NCI-H226 (cell line): Measurements from ENCODE around the gene APOM.

Experiments
- DNase-seq: peaks from one replicate; pipeline ENCODE4 v3.0.0-alpha.2; 2015

Gene APOM

DNA sequence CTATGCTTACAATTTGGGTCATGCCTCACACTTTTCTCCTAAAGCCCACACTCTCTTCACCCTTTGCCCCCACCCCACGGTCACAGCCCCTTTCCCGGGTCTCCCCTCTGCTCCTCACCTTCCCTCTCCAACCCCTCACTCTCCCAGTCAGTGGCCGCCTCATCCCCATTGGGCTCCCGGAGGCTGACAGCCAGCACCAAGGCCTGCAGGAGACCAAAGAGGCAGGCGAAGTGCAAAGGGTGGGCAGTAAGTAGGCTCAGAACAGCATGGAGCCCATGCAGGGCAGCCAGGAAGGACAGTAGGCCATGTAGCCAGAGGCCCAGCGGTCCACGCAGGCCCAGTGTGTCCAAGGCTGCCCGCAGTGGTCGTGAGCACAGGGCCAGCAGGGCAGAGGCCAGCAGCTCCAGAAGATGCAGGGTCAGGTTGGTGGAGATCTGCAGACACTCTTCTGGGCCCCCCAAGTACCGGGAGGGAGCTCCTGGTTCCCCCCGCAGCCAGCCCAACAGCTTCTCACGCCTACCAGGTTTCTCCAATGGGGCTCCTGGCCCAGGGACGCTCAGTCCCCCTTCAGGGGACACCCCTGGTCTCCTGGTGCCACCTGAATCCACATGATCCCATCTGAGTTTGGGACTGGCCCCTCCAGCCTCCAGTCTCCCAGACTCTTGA lies 3.4 kb downstream of the APOM start:
- DNase-seq: no peak

DNA sequence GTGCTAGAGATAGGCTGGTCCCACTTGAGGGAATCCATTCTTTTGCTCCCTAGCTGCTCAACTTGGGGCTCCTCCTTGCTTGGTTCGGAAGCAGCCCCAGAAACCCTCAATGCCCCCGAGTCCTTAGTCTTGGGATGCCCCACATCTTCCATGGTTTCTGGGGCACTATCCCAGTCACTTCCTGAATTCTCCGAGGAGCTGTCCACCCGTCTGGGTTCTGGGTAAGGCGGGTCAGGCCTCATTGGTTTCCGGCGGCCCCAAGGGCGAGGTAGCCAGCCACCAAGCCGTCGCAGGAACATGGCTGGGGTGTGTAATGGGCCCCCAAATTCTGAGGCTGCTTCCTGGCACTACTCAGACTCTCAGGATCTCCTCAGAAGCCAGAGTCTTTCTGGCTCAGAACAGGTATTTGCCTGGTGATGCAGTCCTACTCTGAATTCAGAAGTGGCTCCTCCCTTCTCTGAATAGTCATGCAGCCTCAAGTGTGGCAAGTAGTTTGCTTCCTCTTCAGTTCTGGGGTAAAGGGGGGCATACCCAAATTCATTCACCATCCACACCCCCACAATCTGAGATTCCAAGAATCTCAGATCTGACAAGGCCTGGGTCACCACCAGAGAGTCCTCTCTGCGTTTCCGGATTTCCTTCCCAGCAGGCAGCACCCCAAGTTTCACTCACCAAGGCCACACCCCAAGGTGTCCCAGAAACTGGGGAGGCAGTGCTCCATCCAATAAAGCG lies 4.1 kb downstream of the APOM start:
- DNase-seq: no peak

DNA sequence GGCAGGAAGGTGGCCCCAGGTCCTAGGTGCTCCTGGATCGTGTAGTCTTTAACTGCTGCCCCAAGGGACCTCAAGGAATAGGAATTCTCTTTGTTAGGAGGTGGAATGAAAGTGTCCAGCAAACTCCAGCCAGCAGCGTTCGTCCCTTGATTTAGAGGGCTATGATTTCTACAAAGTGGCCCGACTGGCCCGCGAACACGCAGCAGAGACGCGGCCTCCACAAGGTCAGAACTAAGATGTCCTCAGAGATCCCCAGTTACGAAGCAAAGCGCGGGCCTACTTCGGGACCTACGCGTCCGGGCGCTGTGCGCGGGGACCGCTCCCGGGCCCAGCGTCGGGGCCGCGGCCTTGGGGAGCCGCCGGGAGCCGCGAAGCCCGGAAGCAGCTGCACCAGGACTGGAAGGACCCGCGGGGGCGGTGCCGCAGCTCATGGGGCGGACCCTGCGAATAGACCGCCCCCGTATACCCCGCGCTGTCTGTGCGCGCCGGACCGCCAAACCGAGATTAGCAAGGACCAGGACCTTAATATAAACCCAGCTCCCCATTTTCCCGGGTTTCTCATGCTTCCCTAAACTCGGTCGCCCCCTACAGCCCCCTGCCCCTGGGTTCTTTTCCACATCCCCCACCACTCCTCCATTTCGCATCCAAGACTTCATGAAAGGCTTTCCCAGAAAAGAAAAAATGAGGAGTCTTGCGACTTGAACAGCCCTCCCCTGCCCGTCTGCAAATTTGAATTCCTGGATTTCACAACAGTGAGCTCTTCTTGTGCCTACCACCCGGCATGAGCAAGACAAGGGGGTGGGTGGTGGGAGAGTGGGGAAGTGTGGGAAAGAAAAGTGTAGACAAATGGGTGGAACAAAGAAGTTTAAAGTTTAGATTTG lies 4.9 kb downstream of the APOM start, which contains the start of gene C6orf47:
Gene C6orf47 (minus strand): TSS at position 398 of the 881 bp plus-strand sequence. CDS start 831 bp downstream, outside the sequence.
- DNase-seq: peak; percentile 69

DNA sequence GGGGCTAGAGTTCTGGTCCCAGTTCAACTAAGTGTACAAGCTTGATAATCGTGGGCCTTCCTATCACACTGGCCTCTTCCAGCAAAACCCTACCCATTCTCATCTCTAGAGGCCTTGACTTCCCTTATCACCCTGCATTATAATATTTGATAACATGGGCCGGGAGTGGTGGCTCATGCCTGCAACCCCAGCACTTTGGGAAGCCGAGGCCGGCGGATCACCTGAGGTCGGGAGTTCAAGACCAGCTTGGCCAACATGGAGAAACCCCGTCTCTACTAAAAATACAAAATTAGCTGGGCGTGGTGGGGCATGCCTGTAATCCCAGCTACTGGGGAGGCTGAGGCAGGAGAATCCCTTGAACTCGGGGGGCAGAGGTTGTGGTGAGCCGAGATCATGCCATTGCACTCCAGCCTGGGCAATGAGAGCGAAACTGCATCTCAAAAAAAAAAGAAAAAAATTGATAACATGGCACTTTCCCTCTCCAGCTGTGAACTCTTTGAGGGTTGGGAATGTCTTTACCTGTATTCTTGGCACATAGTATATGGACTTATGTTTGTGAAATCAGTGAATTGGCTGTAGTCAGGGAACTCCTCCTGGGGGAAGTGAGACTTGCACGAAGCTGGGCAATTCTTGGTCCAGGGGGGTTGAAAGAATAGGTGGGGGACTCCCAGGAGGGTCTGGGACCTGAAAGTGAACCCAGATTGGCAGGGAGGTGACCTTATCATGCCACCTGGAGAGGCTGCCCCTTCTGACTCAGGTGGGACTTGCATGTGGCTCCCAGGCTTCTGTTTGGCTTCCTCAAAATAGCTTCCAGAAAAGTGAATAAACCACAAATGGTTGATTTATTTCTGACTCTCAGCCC lies 5.8 kb downstream of the APOM start:
- no peak for DNase-seq

DNA sequence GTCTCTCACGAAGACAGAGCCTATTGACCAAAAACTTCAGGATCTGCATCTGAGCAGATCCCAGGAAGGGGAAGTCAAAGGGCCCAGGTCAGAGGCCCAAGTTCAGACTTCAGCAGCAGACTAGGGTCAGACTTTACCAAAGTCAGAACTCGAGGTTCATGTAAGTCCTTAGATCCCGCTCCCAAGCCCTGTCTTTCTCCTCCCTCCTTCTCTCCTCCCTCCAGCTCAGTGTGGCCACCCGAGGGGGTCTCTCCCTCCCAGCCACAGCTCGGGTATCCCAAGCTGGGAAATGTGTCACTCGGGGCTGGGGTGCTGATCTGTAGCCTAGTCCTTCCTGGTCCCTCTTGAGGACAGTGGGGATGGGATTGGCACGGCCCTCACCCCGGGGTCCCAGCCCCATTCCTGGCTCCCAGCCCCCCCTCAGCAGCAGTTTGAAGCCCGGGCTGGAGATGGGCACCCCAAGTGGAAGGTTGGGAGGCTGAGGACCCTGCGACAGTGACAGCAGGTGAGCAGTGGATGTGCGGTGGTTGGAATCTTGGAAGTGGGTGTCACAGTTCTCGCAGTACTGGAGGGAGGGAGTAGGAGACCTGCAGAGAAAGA lies 6.5 kb downstream of the APOM start:
- no peak for DNase-seq

DNA sequence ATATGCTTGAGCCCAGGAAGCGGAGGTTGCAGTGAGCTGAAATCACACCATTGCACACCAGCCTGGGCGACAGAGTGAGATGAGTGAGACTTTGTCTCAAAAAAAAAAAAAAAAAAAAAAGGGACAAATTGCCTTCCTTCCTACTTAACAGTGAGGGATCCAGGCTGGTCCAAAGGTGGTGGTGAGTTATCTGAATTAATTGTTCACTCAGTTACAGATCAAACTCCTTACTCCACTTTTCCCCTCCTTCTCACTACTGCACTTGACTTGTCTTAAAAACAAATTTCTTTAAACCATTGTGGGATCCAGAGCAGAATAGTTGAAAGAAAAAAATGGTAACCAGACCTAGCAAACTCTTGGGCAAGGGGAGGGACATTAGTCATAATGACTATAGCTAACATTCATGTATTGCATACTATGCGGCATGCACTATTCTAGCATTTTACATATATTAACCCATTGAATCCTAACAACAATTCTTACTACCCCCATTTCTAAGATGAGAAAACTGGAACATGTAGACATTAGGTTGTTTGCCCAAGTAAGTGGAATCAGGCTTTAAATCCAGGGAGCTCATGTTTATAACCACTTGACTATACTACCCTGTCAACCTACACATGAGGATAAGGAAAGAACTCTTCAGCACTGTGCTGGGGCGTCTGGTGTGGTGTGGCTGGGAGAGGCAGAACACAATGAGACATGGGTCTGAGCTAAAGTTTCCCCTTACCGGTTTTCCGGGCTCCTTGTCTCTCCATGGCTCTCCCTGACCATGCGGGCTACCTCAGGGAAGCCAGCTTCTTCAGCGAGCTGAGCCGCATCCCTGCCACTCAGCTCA lies 7.6 kb downstream of the APOM start:
- DNase-seq: no peak

DNA sequence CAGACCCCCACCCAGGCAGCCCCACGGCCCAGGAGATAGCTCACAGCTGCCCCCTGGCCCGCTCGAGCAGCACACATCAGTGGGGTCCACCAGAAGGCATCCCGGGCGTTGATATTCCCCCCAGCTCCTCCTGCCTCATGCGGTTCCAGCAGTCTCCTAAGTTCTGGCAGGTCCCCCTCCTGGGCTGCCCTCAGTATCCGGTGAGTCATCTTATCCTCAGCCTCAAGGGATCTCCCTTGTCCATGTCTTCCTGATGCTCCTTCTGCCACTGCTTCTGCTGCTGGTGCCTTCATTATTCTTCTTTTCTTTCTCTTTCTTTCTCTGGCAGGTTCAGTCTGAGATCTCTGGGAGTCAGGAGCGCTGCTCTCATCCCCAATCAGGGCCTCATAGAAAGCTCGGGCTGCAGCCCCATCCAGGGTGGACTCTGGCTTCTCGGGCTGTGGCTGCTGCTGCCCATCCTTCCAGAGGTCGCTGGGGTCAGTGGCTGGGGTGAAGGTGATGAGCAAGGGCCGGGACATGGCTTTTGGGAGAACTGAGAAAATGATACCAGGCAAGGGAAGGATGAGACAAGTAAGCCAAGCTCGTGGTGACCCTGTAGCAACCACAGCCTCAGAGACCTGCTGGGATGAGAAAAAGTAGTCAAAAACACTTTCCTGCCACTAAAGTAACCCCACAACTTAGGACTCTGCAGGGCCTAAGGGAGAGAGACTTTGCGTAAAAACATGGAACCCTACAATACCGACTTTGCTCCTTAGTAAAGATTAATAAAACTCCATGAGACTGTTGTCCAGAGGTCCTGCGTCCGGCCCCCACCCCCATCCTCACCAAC lies 8.5 kb downstream of the APOM start:
- peak; percentile 58 for DNase-seq

DNA sequence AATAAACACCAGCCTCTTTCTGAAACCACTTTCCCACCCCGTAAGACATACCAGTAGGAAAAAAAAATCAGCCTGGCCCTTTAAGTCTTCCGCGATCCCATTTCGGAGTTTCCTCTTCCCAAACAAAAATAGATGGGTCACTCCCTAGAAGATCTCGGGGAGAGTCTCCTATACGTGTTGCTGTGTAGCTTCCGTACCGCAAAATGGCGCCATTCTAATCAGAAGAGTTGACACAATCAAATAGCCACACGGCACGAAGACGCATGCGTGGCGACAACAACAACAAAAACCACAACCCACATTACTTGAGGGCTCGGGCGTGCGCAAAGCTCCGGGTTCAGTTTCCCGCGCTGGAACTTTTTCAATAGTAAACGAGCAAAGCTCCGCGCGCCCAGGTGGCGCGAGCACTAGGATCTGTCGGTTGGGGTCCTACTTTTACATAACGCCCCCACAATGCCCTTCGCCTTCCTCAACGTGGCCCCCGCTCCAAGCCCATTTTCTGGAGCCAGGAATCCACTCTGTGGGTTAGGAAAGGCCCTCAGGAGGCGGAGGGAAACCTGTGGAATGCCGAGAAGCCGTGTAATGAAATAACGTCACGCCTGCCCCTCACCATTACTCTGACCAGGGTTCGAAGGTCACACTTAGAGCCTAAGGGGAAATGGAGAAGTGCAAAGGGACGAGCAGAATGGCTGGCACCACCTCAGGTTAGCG lies 9.3 kb downstream of the APOM start, which contains the start of gene GPANK1:
Gene GPANK1 (minus strand): TSS at position 208 of the 711 bp plus-strand sequence. CDS start 519 bp downstream, outside the sequence.
- DNase-seq: peak; percentile 90

DNA sequence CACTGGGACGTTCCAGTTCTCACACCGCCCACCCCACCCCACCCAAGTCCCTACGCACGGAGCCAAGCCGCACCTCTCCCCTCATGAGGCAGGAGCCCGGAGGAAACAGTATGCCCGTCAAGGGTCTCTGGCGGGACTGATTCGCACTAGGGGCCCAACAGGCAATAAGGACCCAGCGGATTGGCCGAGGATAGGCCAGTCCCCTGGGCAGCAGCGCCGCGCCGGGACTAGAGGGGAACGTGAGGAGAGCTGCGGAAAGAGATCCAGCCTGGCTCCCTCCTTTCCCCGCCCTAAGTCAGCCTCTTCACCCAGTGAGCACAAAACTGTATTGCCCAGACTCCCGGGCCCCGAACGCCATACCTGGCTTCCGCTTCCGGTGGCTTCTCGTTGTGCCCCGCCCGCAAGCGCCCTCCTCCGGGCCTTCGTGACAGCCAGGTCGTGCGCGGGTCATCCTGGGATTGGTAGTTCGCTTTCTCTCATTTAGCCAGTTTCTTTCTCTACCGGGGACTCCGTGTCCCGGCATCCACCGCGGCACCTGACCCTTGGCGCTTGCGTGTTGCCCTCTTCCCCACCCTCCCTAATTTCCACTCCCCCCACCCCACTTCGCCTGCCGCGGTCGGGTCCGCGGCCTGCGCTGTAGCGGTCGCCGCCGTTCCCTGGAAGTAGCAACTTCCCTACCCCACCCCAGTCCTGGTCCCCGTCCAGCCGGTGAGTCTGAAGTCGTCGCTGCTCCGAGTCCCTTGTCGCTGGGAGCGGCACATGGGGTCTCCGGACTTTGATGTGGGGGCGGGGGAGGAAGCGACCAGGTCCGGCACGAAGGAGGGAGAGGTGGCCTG lies 10.0 kb downstream of the APOM start, which contains the start of gene CSNK2B:
Gene CSNK2B (plus strand): TSS at position 580 of the 836 bp plus-strand sequence. CDS start 752 bp downstream, outside the sequence.
- DNase-seq: peak; percentile 98

DNA sequence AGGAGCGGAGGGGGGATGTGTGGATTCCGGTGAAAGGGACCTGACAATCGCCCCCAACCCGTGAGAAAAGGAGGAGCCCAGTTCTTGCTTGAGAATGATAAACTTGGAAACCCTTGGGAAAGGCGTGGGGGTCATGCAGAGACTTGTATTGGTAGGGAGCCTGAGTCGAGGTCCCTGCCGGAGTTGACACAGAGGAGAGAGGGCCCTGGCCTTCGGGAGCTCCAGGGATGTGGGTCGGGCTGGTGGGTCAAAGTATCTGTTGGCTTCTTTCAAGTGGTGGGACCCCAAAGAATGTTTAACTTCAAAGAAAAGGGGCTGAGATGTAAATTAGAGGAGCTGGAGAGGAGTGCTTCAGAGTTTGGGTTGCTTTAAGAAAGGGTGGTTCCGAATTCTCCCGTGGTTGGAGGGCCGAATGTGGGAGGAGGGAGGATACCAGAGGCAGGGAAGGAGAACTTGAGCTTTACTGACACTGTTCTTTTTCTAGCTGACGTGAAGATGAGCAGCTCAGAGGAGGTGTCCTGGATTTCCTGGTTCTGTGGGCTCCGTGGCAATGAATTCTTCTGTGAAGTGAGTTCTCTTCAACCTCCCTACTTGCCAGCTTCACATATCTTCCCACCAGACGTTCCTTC lies 10.8 kb downstream of the APOM start:
- peak; percentile 2 for DNase-seq

DNA sequence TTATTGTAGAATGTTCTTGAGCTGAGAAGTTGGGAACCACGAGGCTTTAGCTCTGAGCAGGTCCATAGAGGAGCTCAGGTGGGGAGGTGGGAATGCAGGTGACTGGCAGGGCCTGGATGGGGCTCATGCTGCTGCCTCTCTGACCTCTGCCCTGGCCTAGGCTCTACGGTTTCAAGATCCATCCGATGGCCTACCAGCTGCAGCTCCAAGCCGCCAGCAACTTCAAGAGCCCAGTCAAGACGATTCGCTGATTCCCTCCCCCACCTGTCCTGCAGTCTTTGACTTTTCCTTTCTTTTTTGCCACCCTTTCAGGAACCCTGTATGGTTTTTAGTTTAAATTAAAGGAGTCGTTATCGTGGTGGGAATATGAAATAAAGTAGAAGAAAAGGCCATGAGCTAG lies 14.0 kb downstream of the APOM start, which contains the start of gene LY6G5B:
Gene LY6G5B (plus strand): TSS at position 301 of the 400 bp plus-strand sequence. CDS start 975 bp downstream, outside the sequence.
- DNase-seq: no peak

DNA sequence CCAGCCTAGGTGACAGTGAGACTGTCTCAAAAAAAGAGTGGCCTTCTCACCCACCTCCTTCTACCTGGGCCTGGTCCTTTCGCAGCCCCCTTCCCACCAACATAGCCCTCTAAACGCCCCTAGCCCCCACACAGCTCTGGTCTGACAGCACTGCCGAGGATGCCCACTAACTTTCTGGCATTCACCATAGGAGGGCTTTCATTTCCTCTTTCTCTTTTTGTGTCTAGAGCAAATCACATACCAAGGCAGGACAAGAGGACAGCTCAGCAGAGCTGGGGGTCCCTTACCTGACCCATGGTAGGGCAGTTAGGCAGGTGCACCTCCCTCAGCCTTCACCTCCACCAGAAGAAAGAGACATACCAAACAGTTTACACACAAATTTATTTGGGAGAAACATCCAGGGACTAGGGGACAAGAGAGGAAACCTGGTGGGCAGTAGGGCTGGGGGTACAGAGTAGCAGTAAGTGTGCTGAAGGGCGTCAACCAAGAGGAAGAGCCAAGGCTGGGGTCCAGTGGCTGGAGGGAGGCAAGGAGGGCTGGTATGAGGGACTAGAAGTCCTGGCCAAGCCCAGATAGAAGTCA lies 20.7 kb downstream of the APOM start:
- no peak for DNase-seq

DNA sequence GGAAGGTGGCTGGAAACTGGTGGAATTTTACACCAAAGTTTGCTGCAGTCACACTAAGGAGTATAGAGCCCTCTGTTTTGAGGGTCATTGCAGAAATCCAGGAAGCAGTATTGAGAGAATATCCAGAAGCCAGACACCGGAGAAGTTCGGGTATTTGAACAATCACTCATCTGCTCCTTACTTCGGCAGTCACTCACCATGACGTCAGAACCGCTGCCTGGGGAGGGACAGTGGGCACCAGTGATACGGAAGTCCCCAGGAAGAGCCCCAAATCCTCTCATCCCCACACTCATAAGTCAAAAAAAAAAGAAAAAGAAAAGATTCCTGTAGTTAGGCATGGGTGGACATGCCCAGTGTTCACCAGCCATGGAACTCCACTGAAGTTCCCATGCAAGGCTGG lies 21.2 kb downstream of the APOM start:
- DNase-seq: no peak

DNA sequence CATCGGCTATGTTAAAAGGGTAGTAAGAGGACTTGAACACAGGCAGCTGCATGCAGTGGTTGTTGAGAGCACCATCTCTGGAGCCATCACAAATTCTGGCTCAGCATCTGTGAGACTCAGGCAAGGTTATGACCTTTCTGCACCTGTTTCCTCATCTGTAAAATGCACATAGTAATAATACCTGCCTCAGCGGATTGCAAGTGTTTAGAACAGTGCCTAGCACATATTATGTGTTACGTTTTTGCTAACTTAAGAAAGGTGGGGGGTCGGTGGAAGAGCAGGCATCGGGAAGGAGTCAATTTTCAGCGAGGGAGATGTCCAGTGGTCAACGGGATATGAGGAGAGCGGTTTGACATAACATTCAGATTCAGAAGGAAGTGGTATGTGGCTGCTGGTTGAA lies 22.3 kb downstream of the APOM start:
- DNase-seq: no peak

DNA sequence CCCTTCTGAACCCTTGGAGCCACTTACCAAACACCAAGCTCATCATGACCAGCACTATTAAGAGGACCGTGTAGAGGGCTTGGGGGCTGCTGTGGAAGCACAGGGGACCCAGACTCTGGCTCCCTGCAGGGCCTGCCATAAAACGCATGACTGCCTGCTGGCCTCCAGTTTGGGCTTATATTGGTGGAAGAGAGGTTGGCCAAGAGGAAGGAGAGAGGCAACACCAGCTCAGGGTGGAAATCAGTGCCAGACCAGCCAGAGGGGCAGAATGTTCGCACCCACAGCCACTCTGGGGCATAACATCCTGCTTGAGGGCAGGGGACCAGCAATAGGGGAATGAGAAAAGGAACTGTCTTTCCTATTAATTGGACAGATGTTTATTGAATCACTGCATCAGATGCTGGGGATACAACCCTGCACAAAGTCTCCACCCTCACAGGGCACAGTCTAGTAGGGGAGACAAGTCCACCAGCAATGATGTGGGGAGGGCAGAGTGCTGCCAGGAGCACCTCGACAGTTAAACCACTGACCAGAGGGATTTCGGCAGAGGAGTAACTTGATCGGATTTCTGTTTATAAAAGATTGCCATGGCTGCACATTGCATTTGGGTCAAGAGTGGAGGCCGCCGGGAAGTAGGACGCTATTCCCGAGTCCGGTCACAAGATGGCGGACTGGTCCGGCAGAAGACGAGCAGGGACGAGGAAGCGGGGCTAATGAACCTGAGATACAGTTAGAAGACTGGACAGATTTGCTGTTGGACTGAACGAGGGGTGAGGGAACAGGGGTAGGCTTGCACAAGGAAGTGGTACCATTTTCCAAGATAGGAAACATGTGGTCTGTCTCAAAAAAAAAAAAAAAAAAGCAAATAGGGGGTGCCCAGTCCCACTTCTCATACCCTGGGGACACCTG lies 24.8 kb downstream of the APOM start, which contains the start of gene LY6G5C:
Gene LY6G5C (minus strand): TSS at position 842 of the 909 bp plus-strand sequence. CDS start 694 bp downstream, at position 148.
- peak; percentile 51 for DNase-seq
